HG03565 (cell line): Measurements from ENCODE around the gene CAPN2.

Experiments
- ATAC-seq: cut with Tn5 transposase; IDR thresholded peaks from one replicate; pipeline ENCODE4 v1.9.1; 2021; ENCODE audit warnings: mild to moderate bottlenecking, moderate library complexity; ENCODE audit not compliant: unreplicated experiment

CAPN2 gene

DNA sequence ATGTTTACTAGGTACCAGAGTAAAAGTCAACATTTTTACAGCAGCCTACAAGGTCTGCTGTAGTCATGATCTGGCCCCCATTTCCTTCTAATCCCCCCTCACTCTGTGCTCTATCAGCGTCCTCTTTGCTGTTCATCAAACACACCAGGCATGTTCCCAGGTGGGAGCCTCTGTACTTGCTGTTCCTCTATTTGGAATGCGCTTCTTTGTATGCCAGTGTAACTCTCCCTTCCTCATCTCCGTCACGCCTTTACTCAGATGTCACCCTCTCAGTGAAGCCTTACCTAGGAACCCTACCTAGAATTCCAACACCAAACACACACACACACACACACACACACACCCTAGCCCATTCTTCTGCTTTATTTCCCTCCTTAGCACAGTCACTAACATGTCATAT lies 112.4 kb downstream of the CAPN2 start:
- ATAC-seq = no peak
